ENCODE data around the gene ADCY7.

- TF ChIP-seq POLR2A (IDR thresholded peaks at IDR 0.05) = no peak
- no peak for TF ChIP-seq CTCF (IDR thresholded peaks at IDR 0.05)
- TF ChIP-seq EP300 (IDR thresholded peaks at IDR 0.05) = no peak
Measured at GRCh38 chr16:50351952-50352351, 85.6 kb downstream of the ADCY7 start.
